ENCODE data around the gene ISOC2. TPM values are rescaled to one million over a fixed set of nuclear protein-coding genes. Genes with fewer than 3 reads are reported as not detected.
A peak's percentile ranks its signal among the peaks of the same experiment; 100 is the strongest.

The ISOC2 gene
- total and polyA plus RNA-seq, 4 donors, result 49.1 to 181 (median 118) TPM

DNA sequence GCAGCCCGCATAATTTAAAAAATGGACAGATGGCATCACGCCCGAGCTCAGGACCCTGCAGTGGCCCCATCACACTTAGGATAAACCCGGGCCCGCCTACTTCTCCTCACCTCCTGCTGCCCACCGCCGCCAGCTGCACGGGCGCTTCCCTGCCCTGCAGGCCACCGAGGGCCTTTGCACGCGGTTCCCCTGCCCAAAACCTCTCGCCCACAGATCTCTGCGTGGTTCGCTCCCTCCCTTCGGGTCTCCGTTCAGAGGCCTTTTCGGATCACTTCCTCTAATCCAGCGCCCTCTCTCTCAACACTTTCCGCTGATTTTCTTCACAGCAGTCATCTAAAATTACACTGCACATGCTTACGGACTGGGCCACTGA is 20.1 kb downstream of the ISOC2 start:
- H3K9me3 ChIP-seq (ENCODE audit: control insufficient read depth in 4 of 4, low read length in 3 of 4), result peaks cover 0 to 2% (median 1%) of the 10 kb centered on the region in 4 donors
- TF ChIP-seq FOXA2 (IDR thresholded peaks at IDR 0.05) (no peak), GABPA (IDR thresholded peaks at IDR 0.05 in 1 of 2, conservative IDR thresholded peaks at IDR 0.05 in 1 of 2) (no peak), FOXA1 (IDR thresholded peaks at IDR 0.05) (no peak)
- TF ChIP-seq, protein P1, sequence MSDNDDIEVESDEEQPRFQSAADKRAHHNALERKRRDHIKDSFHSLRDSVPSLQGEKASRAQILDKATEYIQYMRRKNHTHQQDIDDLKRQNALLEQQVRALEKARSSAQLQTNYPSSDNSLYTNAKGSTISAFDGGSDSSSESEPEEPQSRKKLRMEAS (IDR thresholded peaks at IDR 0.05), result no peak
- peaks cover 11 to 21% (median 14%) of the 10 kb centered on the region in 4 donors for H3K27me3 ChIP-seq (ENCODE audit: control insufficient read depth in 4 of 4, insufficient read depth in 4 of 4, low read length in 3 of 4)
- no peak overlapping the region for H3K9ac ChIP-seq (ENCODE audit: low read depth in 1 of 2, low read length in 2 of 2)
- H3K4me1 ChIP-seq (ENCODE audit: control insufficient read depth in 4 of 4, insufficient read depth in 4 of 4, low read length in 3 of 4), result peaks cover 0 to 3% (median 1%) of the 10 kb centered on the region in 4 donors
- H3K36me3 ChIP-seq (ENCODE audit: control insufficient read depth in 4 of 4, insufficient read depth in 3 of 4, low read depth in 1 of 4, low read length in 3 of 4), result no peaks in the 10 kb centered on the region
- no peak overlapping the region for H3K27ac ChIP-seq (ENCODE audit: low read depth in 1 of 2, low read length in 2 of 2)
- DNase-seq (ENCODE audit: low spot score), result no peak
- H3K4me3 ChIP-seq (ENCODE audit: low read depth in 1 of 3, low read length in 3 of 3), result no peak overlapping the region
- WGBS, result 10% methylated on average over 21 of the region's 21 CpGs

DNA sequence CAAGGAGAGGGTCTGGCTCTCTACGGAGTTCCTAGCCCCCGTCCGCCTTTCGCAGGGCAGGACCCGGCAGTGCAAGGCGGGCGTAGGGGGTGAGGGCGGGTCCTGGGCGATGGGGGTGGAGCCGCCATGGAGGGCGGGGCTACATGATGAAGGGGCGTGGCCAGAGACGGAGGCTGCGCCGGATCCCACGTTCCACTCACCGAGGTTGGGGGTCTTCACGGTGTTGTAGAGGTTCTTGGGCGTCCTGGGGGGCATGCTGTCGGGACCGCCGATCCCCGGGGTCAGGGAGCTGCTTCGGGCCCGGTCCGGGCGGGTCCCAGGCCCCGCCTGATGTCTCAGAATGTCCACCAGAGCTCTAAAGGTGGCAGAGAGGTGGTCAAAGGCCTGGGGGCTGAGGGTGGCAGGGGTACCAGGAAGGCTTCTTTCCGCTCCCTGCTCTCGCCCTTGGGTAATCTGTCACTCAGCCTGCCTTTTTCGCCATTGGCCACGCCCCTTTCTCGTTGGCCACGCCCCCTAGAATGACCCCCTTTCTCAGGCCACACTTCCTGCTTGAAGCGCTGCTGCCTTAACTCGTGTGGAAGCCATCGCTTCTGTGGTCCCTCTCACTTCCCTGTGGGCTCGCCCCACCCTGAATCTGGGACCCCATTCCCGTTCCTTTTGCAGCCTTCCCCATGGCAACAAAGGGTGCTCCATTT is 20.9 kb downstream of the ISOC2 start:
- WGBS, result 14% methylated on average over 39 of the region's 39 CpGs

More for the DNA sequence above, 20.9 kb downstream of the ISOC2 start:
- H3K9ac ChIP-seq (ENCODE audit: low read depth in 1 of 2, low read length in 2 of 2), result no peak overlapping the region
- H3K4me1 ChIP-seq (ENCODE audit: control insufficient read depth in 4 of 4, insufficient read depth in 4 of 4, low read length in 3 of 4), result peaks cover 0 to 3% (median 1%) of the 10 kb centered on the region in 4 donors
- TF ChIP-seq RXRA (IDR thresholded peaks at IDR 0.05) (no peak), NR2F2 (IDR thresholded peaks at IDR 0.05) (no peak), FOXA2 (IDR thresholded peaks at IDR 0.05) (no peak), FOXA1 (IDR thresholded peaks at IDR 0.05) (no peak), EGR1 (IDR thresholded peaks at IDR 0.05; ENCODE audit: low read depth in 2 of 2) (no peak), RAD21 (IDR thresholded peaks at IDR 0.05) (no peak), JUND (IDR thresholded peaks at IDR 0.05) (no peak), TAF1 (conservative IDR thresholded peaks at IDR 0.05) (no peak), YY1 (IDR thresholded peaks at IDR 0.05) (no peak), HNF4G (IDR thresholded peaks at IDR 0.05) (no peak), SP1 (IDR thresholded peaks at IDR 0.05) (no peak), HNF4A (conservative IDR thresholded peaks at IDR 0.05) (no peak), GABPA (IDR thresholded peaks at IDR 0.05 in 1 of 2, conservative IDR thresholded peaks at IDR 0.05 in 1 of 2) (no peak)
- TF ChIP-seq, protein P2, sequence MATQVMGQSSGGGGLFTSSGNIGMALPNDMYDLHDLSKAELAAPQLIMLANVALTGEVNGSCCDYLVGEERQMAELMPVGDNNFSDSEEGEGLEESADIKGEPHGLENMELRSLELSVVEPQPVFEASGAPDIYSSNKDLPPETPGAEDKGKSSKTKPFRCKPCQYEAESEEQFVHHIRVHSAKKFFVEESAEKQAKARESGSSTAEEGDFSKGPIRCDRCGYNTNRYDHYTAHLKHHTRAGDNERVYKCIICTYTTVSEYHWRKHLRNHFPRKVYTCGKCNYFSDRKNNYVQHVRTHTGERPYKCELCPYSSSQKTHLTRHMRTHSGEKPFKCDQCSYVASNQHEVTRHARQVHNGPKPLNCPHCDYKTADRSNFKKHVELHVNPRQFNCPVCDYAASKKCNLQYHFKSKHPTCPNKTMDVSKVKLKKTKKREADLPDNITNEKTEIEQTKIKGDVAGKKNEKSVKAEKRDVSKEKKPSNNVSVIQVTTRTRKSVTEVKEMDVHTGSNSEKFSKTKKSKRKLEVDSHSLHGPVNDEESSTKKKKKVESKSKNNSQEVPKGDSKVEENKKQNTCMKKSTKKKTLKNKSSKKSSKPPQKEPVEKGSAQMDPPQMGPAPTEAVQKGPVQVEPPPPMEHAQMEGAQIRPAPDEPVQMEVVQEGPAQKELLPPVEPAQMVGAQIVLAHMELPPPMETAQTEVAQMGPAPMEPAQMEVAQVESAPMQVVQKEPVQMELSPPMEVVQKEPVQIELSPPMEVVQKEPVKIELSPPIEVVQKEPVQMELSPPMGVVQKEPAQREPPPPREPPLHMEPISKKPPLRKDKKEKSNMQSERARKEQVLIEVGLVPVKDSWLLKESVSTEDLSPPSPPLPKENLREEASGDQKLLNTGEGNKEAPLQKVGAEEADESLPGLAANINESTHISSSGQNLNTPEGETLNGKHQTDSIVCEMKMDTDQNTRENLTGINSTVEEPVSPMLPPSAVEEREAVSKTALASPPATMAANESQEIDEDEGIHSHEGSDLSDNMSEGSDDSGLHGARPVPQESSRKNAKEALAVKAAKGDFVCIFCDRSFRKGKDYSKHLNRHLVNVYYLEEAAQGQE (IDR thresholded peaks at IDR 0.05), result no peak
- TF ChIP-seq, protein P3, sequence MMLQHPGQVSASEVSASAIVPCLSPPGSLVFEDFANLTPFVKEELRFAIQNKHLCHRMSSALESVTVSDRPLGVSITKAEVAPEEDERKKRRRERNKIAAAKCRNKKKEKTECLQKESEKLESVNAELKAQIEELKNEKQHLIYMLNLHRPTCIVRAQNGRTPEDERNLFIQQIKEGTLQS (IDR thresholded peaks at IDR 0.05), result no peak
- TF ChIP-seq, protein P1 (IDR thresholded peaks at IDR 0.05), result no peak
- TF ChIP-seq, protein P4, sequence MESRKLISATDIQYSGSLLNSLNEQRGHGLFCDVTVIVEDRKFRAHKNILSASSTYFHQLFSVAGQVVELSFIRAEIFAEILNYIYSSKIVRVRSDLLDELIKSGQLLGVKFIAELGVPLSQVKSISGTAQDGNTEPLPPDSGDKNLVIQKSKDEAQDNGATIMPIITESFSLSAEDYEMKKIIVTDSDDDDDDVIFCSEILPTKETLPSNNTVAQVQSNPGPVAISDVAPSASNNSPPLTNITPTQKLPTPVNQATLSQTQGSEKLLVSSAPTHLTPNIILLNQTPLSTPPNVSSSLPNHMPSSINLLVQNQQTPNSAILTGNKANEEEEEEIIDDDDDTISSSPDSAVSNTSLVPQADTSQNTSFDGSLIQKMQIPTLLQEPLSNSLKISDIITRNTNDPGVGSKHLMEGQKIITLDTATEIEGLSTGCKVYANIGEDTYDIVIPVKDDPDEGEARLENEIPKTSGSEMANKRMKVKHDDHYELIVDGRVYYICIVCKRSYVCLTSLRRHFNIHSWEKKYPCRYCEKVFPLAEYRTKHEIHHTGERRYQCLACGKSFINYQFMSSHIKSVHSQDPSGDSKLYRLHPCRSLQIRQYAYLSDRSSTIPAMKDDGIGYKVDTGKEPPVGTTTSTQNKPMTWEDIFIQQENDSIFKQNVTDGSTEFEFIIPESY (IDR thresholded peaks at IDR 0.05), result no peak
- TF ChIP-seq, protein P5, sequence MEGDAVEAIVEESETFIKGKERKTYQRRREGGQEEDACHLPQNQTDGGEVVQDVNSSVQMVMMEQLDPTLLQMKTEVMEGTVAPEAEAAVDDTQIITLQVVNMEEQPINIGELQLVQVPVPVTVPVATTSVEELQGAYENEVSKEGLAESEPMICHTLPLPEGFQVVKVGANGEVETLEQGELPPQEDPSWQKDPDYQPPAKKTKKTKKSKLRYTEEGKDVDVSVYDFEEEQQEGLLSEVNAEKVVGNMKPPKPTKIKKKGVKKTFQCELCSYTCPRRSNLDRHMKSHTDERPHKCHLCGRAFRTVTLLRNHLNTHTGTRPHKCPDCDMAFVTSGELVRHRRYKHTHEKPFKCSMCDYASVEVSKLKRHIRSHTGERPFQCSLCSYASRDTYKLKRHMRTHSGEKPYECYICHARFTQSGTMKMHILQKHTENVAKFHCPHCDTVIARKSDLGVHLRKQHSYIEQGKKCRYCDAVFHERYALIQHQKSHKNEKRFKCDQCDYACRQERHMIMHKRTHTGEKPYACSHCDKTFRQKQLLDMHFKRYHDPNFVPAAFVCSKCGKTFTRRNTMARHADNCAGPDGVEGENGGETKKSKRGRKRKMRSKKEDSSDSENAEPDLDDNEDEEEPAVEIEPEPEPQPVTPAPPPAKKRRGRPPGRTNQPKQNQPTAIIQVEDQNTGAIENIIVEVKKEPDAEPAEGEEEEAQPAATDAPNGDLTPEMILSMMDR (IDR thresholded peaks at IDR 0.05; ENCODE audit: low read depth, low read length, missing input control), result no peak
- H3K27ac ChIP-seq (ENCODE audit: low read depth in 1 of 2, low read length in 2 of 2), result no peak overlapping the region
- H3K4me3 ChIP-seq (ENCODE audit: low read depth in 1 of 3, low read length in 3 of 3), result no peak overlapping the region
- no peaks in the 10 kb centered on the region for H3K36me3 ChIP-seq (ENCODE audit: control insufficient read depth in 4 of 4, insufficient read depth in 3 of 4, low read depth in 1 of 4, low read length in 3 of 4)
- peak; percentile 69 for DNase-seq (ENCODE audit: low spot score)
- H3K9me3 ChIP-seq (ENCODE audit: control insufficient read depth in 4 of 4, low read length in 3 of 4), result peaks cover 0 to 2% (median 1%) of the 10 kb centered on the region in 4 donors
- peaks cover 11 to 21% (median 14%) of the 10 kb centered on the region in 4 donors for H3K27me3 ChIP-seq (ENCODE audit: control insufficient read depth in 4 of 4, insufficient read depth in 4 of 4, low read length in 3 of 4)
